Neural cell (in vitro differentiated cells): ENCODE data around the gene MARCHF5. TPM values are rescaled to one million over a fixed set of nuclear protein-coding genes. Genes with fewer than 3 reads are reported as not detected.
A peak's percentile ranks its signal among the peaks of the same experiment; 100 is the strongest.
"Not testable (repeated sequence)": the region's sequence is repeated elsewhere in the genome, so short reads cannot be mapped to it uniquely, and the experiment has no call there.

Experiments
- H2AFZ ChIP-seq: fragments of 200-600, 300-800 bp; sonication (generic), shearing (Covaris generic); 2 replicates; pipeline ENCODE4 v1.6.0; 2014; ENCODE audit warnings: low read depth, mild to moderate bottlenecking, antibody characterized with exemption, low read length, moderate library complexity
- H3F3A ChIP-seq: fragments of 200-600 bp; shearing (Covaris generic); 2 replicates; pipeline ENCODE4 v1.6.1; 2016; ENCODE audit warnings: mild to moderate bottlenecking, moderate library complexity, mixed read lengths, antibody characterized with exemption, low read length; ENCODE audit not compliant: insufficient read depth, poor library complexity, severe bottlenecking
- H3K27ac ChIP-seq: fragments of 200-600, 300-800 bp; sonication (generic), shearing (Covaris generic); 2 replicates; pipeline ENCODE4 v1.5.1; 2014; ENCODE audit warnings: mild to moderate bottlenecking, low read length, moderate library complexity
- H3K27me3 ChIP-seq: fragments of 300-800, 200-600 bp; sonication (generic), shearing (Covaris generic); 2 replicates; pipeline ENCODE4 v1.6.0; 2014; ENCODE audit warnings: mild to moderate bottlenecking, low read depth, low read length, moderate library complexity; ENCODE audit not compliant: insufficient read depth
- H3K36me3 ChIP-seq: fragments of 300-800, 200-600 bp; sonication (generic), shearing (Covaris generic); 2 replicates; pipeline ENCODE4 v1.5.1; 2014; ENCODE audit warnings: mild to moderate bottlenecking, antibody characterized with exemption, low read length, moderate library complexity; ENCODE audit not compliant: insufficient read depth
- H3K4me2 ChIP-seq: fragments of 300-800, 200-600 bp; sonication (generic), shearing (Covaris generic); 2 replicates; pipeline ENCODE4 v1.6.0; 2014; ENCODE audit warnings: mild to moderate bottlenecking, low read length
- H3K4me3 ChIP-seq: fragments of 300-800, 200-600 bp; sonication (generic), shearing (Covaris generic); 2 replicates; pipeline ENCODE4 v1.5.1; 2014; ENCODE audit warnings: mild to moderate bottlenecking, low read length, moderate library complexity
- H3K79me2 ChIP-seq: fragments of 200-600 bp; shearing (Covaris generic); replicated peaks from 2 replicates; pipeline ENCODE4 v1.6.0; 2014; ENCODE audit warnings: mild to moderate bottlenecking, low read length, moderate library complexity; ENCODE audit not compliant: insufficient read depth
- H3K9ac ChIP-seq: fragments of 300-800, 200-600 bp; sonication (generic), shearing (Covaris generic); 2 replicates; pipeline ENCODE4 v1.6.1; 2016; ENCODE audit warnings: mild to moderate bottlenecking, low read length, mixed read lengths
- H3K9me2 ChIP-seq: fragments of 200-600 bp; shearing (Covaris generic); 2 replicates; pipeline ENCODE4 v1.6.1; 2016; ENCODE audit warnings: mild to moderate bottlenecking, low read length, mixed read lengths; ENCODE audit not compliant: insufficient read depth
- H3K9me3 ChIP-seq: fragments of 200-600, 300-800 bp; sonication (generic), shearing (Covaris generic); 2 replicates; pipeline ENCODE4 v1.6.1; 2016; ENCODE audit warnings: mild to moderate bottlenecking, mixed run types, low read length, moderate library complexity, mixed read lengths
- H4K20me1 ChIP-seq: fragments of 200-600 bp; shearing (Covaris generic); 2 replicates; pipeline ENCODE4 v1.6.1; 2016; ENCODE audit warnings: mild to moderate bottlenecking, mixed run types; ENCODE audit not compliant: insufficient read depth
- EP300 ChIP-seq: fragments of 450-650 bp; conservative IDR thresholded peaks from 2 replicates; pipeline ENCODE4 v1.6.1; 2014; ENCODE audit warnings: antibody characterized with exemption, mild to moderate bottlenecking, moderate library complexity; ENCODE audit not compliant: poor library complexity, severe bottlenecking
- EZH2 ChIP-seq: fragments of 200-600, 300-800 bp; shearing (Covaris generic), sonication (generic); IDR thresholded peaks from 2 replicates; pipeline ENCODE4 v1.6.1; 2014; ENCODE audit warnings: antibody characterized with exemption, low read length, borderline replicate concordance, mild to moderate bottlenecking; ENCODE audit not compliant: insufficient read depth, poor library complexity, severe bottlenecking
- MXI1 ChIP-seq: fragments of 450-650 bp; conservative IDR thresholded peaks from 2 replicates; pipeline ENCODE4 v1.6.1; 2014; ENCODE audit warnings: antibody characterized with exemption, mild to moderate bottlenecking; ENCODE audit not compliant: poor library complexity, severe bottlenecking
- POLR2AphosphoS5 ChIP-seq: IDR thresholded peaks from 2 replicates; pipeline ENCODE4 v1.6.1; 2012
- RAD21 ChIP-seq: fragments of 450-650 bp; conservative IDR thresholded peaks from 2 replicates; pipeline ENCODE4 v1.6.1; 2014; ENCODE audit warnings: antibody characterized with exemption, mild to moderate bottlenecking, moderate library complexity
- SMC3 ChIP-seq: fragments of 450-650 bp; conservative IDR thresholded peaks from 2 replicates; pipeline ENCODE4 v1.6.1; 2014; ENCODE audit warnings: antibody characterized with exemption, mild to moderate bottlenecking, moderate library complexity; ENCODE audit not compliant: poor library complexity
- TAF1 ChIP-seq: IDR thresholded peaks from 2 replicates; pipeline ENCODE4 v1.6.1; 2012; ENCODE audit warnings: low read depth
- polyA plus RNA-seq: library from polyadenylated mRNA; depleted of rRNA; stranded (reverse); fragments of >200 nt; gene quantifications from 2 replicates; pipeline ENCODE4 v1.2.3, GENCODE V29; 2014
- TF ChIP-seq, protein P1 (sequence below): IDR thresholded peaks from 2 replicates; pipeline ENCODE4 v1.6.1; 2012; ENCODE audit warnings: borderline replicate concordance
- TF ChIP-seq, protein P2 (sequence below): fragments of 450-650 bp; IDR thresholded peaks from 2 replicates; pipeline ENCODE4 v1.5.1; 2014; ENCODE audit warnings: antibody characterized with exemption, mild to moderate bottlenecking, moderate library complexity; ENCODE audit not compliant: poor library complexity, severe bottlenecking

Gene MARCHF5
- polyA plus RNA-seq, 1 donor from 2014 or later = 65.5 TPM

- H3K79me2 ChIP-seq = no peaks in the 10 kb centered on the region
- H3K4me2 ChIP-seq = no peak overlapping the region
- H2AFZ ChIP-seq = no peak overlapping the region
- no peak overlapping the region for H3K9ac ChIP-seq
- no peaks in the 10 kb centered on the region for H3F3A ChIP-seq
- H3K27me3 ChIP-seq = no peaks in the 10 kb centered on the region
- H3K36me3 ChIP-seq = no peaks in the 10 kb centered on the region
- no peak overlapping the region for H3K4me3 ChIP-seq
- no peaks in the 10 kb centered on the region for H3K9me2 ChIP-seq
- H3K27ac ChIP-seq = no peak overlapping the region
- TF ChIP-seq, protein P1, sequence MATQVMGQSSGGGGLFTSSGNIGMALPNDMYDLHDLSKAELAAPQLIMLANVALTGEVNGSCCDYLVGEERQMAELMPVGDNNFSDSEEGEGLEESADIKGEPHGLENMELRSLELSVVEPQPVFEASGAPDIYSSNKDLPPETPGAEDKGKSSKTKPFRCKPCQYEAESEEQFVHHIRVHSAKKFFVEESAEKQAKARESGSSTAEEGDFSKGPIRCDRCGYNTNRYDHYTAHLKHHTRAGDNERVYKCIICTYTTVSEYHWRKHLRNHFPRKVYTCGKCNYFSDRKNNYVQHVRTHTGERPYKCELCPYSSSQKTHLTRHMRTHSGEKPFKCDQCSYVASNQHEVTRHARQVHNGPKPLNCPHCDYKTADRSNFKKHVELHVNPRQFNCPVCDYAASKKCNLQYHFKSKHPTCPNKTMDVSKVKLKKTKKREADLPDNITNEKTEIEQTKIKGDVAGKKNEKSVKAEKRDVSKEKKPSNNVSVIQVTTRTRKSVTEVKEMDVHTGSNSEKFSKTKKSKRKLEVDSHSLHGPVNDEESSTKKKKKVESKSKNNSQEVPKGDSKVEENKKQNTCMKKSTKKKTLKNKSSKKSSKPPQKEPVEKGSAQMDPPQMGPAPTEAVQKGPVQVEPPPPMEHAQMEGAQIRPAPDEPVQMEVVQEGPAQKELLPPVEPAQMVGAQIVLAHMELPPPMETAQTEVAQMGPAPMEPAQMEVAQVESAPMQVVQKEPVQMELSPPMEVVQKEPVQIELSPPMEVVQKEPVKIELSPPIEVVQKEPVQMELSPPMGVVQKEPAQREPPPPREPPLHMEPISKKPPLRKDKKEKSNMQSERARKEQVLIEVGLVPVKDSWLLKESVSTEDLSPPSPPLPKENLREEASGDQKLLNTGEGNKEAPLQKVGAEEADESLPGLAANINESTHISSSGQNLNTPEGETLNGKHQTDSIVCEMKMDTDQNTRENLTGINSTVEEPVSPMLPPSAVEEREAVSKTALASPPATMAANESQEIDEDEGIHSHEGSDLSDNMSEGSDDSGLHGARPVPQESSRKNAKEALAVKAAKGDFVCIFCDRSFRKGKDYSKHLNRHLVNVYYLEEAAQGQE = peak; percentile 42
- TF ChIP-seq EP300 = no peak
- no peaks in the 10 kb centered on the region for H3K9me3 ChIP-seq
- no peaks in the 10 kb centered on the region for H4K20me1 ChIP-seq
Measured at GRCh38 chr10:92387289-92387940, 96.4 kb downstream of the MARCHF5 start.

GRCh38 chr10:92393173-92393572 lies 102.2 kb downstream of the MARCHF5 start:
- not testable (repeated sequence) for H3K9me2 ChIP-seq, H3K9me3 ChIP-seq, H2AFZ ChIP-seq, H3K36me3 ChIP-seq, H3K4me2 ChIP-seq, H3K9ac ChIP-seq, H3F3A ChIP-seq, H3K27me3 ChIP-seq, H3K79me2 ChIP-seq, H4K20me1 ChIP-seq, H3K4me3 ChIP-seq, H3K27ac ChIP-seq

- Histone ChIP-seq H3K9me3 (peaks cover 3% of the 10 kb centered on the region), H3K27ac (no peak overlapping the region), H3F3A (no peaks in the 10 kb centered on the region), H3K4me2 (no peak overlapping the region), H2AFZ (no peak overlapping the region), H3K9me2 (no peaks in the 10 kb centered on the region), H3K9ac (no peak overlapping the region), H3K4me3 (no peak overlapping the region), H3K27me3 (no peaks in the 10 kb centered on the region), H3K36me3 (no peaks in the 10 kb centered on the region), H3K79me2 (no peaks in the 10 kb centered on the region), H4K20me1 (no peaks in the 10 kb centered on the region)
- TF ChIP-seq, protein P1 = no peak
- no peak for TF ChIP-seq TAF1
- TF ChIP-seq, protein P2, sequence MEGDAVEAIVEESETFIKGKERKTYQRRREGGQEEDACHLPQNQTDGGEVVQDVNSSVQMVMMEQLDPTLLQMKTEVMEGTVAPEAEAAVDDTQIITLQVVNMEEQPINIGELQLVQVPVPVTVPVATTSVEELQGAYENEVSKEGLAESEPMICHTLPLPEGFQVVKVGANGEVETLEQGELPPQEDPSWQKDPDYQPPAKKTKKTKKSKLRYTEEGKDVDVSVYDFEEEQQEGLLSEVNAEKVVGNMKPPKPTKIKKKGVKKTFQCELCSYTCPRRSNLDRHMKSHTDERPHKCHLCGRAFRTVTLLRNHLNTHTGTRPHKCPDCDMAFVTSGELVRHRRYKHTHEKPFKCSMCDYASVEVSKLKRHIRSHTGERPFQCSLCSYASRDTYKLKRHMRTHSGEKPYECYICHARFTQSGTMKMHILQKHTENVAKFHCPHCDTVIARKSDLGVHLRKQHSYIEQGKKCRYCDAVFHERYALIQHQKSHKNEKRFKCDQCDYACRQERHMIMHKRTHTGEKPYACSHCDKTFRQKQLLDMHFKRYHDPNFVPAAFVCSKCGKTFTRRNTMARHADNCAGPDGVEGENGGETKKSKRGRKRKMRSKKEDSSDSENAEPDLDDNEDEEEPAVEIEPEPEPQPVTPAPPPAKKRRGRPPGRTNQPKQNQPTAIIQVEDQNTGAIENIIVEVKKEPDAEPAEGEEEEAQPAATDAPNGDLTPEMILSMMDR = no peak
- TF ChIP-seq POLR2AphosphoS5 = no peak
- TF ChIP-seq EP300 = no peak
- no peak for TF ChIP-seq EZH2
- no peak for TF ChIP-seq RAD21
- no peak for TF ChIP-seq MXI1
- no peak for TF ChIP-seq SMC3
Measured at GRCh38 chr10:92395271-92395670, 104.3 kb downstream of the MARCHF5 start.

- H4K20me1 ChIP-seq, H3K4me3 ChIP-seq, H3F3A ChIP-seq, H3K79me2 ChIP-seq, H3K27ac ChIP-seq, H3K9me3 ChIP-seq, H3K27me3 ChIP-seq, H2AFZ ChIP-seq, H3K9ac ChIP-seq, H3K36me3 ChIP-seq, H3K9me2 ChIP-seq, H3K4me2 ChIP-seq: not testable (repeated sequence)
Measured at GRCh38 chr10:92402234-92402633, 111.3 kb downstream of the MARCHF5 start.
